GM12872 (cell line): ENCODE data around the gene PRDM16.

ENCODE experiments used
- CTCF ChIP-seq: IDR thresholded peaks from 3 replicates; pipeline ENCODE4 v1.5.1; 2011; ENCODE audit warnings: low read depth, mild to moderate bottlenecking, low read length, moderate library complexity; ENCODE audit not compliant: insufficient read depth

Gene PRDM16

GRCh38 chr1:3053366-3053980 lies 15.5 kb upstream of the PRDM16 start:
- TF ChIP-seq CTCF, result no peak

- TF ChIP-seq CTCF, result no peak
These were observed 15.0 kb upstream of the PRDM16 start for GRCh38 chr1:3053986-3054385.

- no peak for TF ChIP-seq CTCF
These were observed 14.5 kb upstream of the PRDM16 start for GRCh38 chr1:3054474-3054873.

GRCh38 chr1:3055051-3055450 lies 14.0 kb upstream of the PRDM16 start:
- no peak for TF ChIP-seq CTCF

GRCh38 chr1:3056641-3057040 lies 12.4 kb upstream of the PRDM16 start:
- TF ChIP-seq CTCF, result no peak

- TF ChIP-seq CTCF, result no peak
These were observed 10.6 kb upstream of the PRDM16 start for GRCh38 chr1:3058263-3059030.

- no peak for TF ChIP-seq CTCF
These were observed 8.9 kb upstream of the PRDM16 start for GRCh38 chr1:3060127-3060526.
